BJ (cell line): ENCODE measurements around the gene CD99L2. TPM values are rescaled to one million over a fixed set of nuclear protein-coding genes. Genes with fewer than 3 reads are reported as not detected.

ENCODE experiments used
- CTCF ChIA-PET: fragments of 350-600 bp; formaldehyde crosslinking; extraction: SDS; loops from one replicate; lab custom pipeline; 2021; ENCODE audit warnings: antibody characterized with exemption, inconsistent platforms; lab: Yijun Ruan, JAX
- POLR2A ChIA-PET: fragments of 300-600 bp; sonication (Branson Sonifier 250); formaldehyde crosslinking; extraction: SDS; loops from one replicate; lab custom pipeline; 2021; ENCODE audit warnings: antibody characterized with exemption; lab: Charles Lee
- DNase-seq: peaks from one replicate; pipeline ENCODE4 v3.0.0-alpha.2; 2011; ENCODE audit warnings: low read depth
- H3K27me3 ChIP-seq: 2 replicates; pipeline ENCODE4 v1.6.0; 2011; ENCODE audit warnings: low read length; ENCODE audit not compliant: control insufficient read depth, insufficient read depth
- H3K36me3 ChIP-seq: 2 replicates; pipeline ENCODE4 v1.5.1; 2011; ENCODE audit warnings: low read length; ENCODE audit not compliant: control insufficient read depth, insufficient read depth
- H3K4me3 ChIP-seq: 2 replicates; pipeline ENCODE4 v1.5.1; 2011; ENCODE audit warnings: low read depth, mild to moderate bottlenecking, control low read depth, low read length
- polyA plus RNA-seq: library from polyadenylated mRNA; depleted of rRNA; stranded (reverse); fragments of >200 nt; gene quantifications from 2 replicates; pipeline ENCODE4 v1.2.3, GENCODE V29; 2011
- TF ChIP-seq, protein P1 (sequence below): IDR thresholded peaks from 2 replicates; pipeline ENCODE4 v1.5.1; 2011; ENCODE audit warnings: low read depth, mild to moderate bottlenecking, control low read depth, inconsistent platforms, low read length, moderate library complexity; ENCODE audit not compliant: insufficient read depth

The CD99L2 gene
- polyA plus RNA-seq, 1 experiment: 92.2 TPM

DNA sequence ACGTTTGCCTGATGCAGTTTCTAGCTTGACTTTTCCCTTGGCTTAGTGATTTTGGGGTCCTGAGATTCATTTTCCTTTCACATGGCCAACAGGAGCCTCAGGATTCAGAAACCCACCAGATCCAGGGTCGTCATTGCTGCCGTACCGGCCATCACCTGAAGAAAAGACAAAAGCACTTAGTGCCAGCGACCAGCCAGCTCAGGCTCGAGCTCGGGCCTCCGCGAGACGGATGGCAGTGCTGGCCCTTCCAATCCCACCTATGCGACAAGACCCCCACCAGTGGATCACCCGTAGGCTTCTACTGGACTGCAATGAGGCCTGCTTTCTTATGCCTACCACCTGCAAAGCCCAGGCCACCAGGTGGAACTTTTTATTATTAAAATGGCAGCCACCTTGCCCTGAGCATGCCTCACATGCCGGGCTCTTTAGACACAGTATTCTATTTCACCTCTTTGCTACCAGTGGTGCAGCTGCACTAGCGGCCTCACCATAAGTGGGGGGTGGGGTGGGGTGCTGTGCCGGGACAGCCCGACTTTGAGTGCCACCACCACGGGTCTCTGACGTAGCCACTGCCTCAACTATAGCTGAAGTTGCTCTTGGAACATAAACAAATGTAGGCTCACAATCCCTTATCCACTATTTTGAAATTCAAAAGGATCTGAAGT is 121.0 kb downstream of the CD99L2 start:
- no peak for DNase-seq

DNA sequence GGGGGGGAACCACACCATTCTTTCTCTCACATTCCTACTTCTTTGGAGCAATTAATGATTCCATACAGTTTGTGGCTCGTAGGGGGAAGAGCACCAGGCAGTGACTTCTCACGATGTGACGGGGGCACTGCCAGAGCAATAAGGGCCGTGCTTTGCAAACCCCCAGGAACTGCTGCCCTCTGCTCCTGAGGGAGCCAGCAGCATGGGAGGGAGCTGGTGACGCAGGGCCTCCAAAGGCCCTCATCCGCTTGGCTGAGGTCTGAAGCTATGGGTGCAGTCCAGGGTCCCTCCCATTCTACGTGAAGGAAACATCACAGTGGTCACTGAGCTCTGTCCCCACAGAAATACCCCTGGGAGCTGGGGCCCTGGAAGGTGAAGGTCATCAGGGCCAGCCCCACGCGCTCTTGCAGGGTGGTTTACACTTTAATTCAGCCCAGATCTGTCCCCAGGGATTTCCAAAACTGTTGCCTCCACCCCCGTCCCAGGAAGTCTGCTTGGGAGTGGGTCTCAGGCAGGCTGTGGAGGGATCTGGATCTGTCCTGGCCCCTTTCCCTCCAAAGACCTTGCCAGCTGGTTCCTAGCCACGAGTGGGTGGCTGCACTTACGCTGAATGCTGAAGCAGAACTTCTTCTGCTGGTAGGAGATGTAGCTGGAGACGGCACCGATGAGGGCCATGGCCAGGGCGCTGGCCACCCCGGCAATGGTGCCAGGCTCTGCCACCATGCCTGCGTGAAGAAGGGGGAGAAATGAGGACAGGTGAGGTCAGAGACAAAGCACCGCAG is 122.7 kb downstream of the CD99L2 start:
- ChIA-PET POLR2A (no interaction called here), CTCF (interaction anchor here (7.4 kb wide), 1 partner anchor 308 kb away, joined by 91 read pairs; no protein-coding TSS in a partner anchor)
- no peak overlapping the region for H3K4me3 ChIP-seq
- DNase-seq: no peak
- TF ChIP-seq, protein P1, sequence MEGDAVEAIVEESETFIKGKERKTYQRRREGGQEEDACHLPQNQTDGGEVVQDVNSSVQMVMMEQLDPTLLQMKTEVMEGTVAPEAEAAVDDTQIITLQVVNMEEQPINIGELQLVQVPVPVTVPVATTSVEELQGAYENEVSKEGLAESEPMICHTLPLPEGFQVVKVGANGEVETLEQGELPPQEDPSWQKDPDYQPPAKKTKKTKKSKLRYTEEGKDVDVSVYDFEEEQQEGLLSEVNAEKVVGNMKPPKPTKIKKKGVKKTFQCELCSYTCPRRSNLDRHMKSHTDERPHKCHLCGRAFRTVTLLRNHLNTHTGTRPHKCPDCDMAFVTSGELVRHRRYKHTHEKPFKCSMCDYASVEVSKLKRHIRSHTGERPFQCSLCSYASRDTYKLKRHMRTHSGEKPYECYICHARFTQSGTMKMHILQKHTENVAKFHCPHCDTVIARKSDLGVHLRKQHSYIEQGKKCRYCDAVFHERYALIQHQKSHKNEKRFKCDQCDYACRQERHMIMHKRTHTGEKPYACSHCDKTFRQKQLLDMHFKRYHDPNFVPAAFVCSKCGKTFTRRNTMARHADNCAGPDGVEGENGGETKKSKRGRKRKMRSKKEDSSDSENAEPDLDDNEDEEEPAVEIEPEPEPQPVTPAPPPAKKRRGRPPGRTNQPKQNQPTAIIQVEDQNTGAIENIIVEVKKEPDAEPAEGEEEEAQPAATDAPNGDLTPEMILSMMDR: no peak
- peaks cover 2% of the 10 kb centered on the region; the same call in 1 of the 2 replicates for H3K36me3 ChIP-seq
- no peaks in the 10 kb centered on the region for H3K27me3 ChIP-seq

More for the DNA sequence above, 121.0 kb downstream of the CD99L2 start:
- Histone ChIP-seq H3K4me3 (no peak overlapping the region), H3K36me3 (peaks cover 2% of the 10 kb centered on the region; the same call in 1 of the 2 replicates), H3K27me3 (no peaks in the 10 kb centered on the region)
- POLR2A ChIA-PET: no interaction called here
- TF ChIP-seq, protein P1: no peak
- CTCF ChIA-PET: interaction anchor here (0.6 to 7.4 kb wide), 2 partner anchors 306 to 632 kb away, joined by 3 to 91 read pairs; no protein-coding TSS in a partner anchor

- no peak for DNase-seq
- ChIA-PET POLR2A (no interaction called here), CTCF (interaction anchor here (7.4 kb wide), 1 partner anchor 308 kb away, joined by 91 read pairs; no protein-coding TSS in a partner anchor)
- Histone ChIP-seq H3K36me3 (peaks cover 2% of the 10 kb centered on the region; the same call in 1 of the 2 replicates), H3K27me3 (no peaks in the 10 kb centered on the region), H3K4me3 (no peak overlapping the region)
- TF ChIP-seq, protein P1: no peak
Observed at GRCh38 chrX:150774798-150775568, 123.5 kb downstream of the CD99L2 start.

DNA sequence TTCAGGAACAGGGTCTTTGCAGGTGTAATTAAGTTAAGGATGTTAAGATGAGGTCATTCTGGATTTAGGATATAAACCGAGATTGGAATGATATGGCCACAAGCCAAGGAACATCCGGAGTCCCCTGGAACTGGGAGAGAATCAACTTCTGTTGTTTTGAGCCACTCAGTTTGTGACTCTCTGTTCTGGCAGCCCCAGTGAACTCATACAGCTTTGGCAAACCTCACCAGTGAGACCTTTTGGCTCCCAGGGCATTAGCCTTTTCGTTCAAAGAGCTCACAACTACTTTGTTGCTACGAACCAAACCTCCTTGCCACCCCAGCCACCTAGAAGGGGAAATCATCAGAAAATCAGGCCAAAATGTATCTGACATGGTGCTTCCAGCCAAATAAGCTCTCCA is 124.8 kb downstream of the CD99L2 start:
- TF ChIP-seq, protein P1: no peak
- ChIA-PET CTCF (interaction anchor here (0.6 to 7.4 kb wide), 2 partner anchors 310 to 1412 kb away, joined by 3 to 91 read pairs; no protein-coding TSS in a partner anchor), POLR2A (no interaction called here)
- no peak overlapping the region for H3K4me3 ChIP-seq
- no peak for DNase-seq
- peaks cover 2% of the 10 kb centered on the region; the same call in 1 of the 2 replicates for H3K36me3 ChIP-seq
- H3K27me3 ChIP-seq: no peaks in the 10 kb centered on the region
